B cell (primary cell): ENCODE measurements around the gene MDFI. TPM values are rescaled to one million over a fixed set of nuclear protein-coding genes. Genes with fewer than 3 reads are reported as not detected.

Experiments used
- ATAC-seq: fragments of 200-7000 bp; cut with Tn5 transposase; one replicate; pipeline ENCODE4 v1.10.0; 2021; ENCODE audit warnings: low read depth, mild to moderate bottlenecking, moderate number of reproducible peaks, moderate library complexity
- CTCF ChIA-PET: fragments of 350-600 bp; sonication (Branson Sonifier 250); formaldehyde crosslinking; loops from one replicate; lab custom pipeline; 2021; ENCODE audit warnings: antibody characterized with exemption, inconsistent platforms; lab: Charles Lee
- POLR2A ChIA-PET: fragments of 350-600 bp; sonication (Branson Sonifier 250); formaldehyde crosslinking; loops from one replicate; lab custom pipeline; 2021; ENCODE audit warnings: antibody characterized with exemption; lab: Charles Lee
- DNase-seq: peaks from one replicate; pipeline ENCODE4 v3.0.0; 2013
- H2AFZ ChIP-seq: 2 replicates; pipeline ENCODE4 v1.6.1; 2012; ENCODE audit warnings: mild to moderate bottlenecking, low read depth, low read length; ENCODE audit not compliant: insufficient read depth, poor library complexity, severe bottlenecking
- H3K27ac ChIP-seq, 2 donors: 1 replicate in 1 of 2; 2 replicates in 1 of 2; pipeline ENCODE4 v1.5.1; 2012 to 2013; ENCODE audit warnings: low read length in 2 of 2, mild to moderate bottlenecking in 2 of 2, moderate library complexity in 1 of 2
- H3K27me3 ChIP-seq, 4 experiments: fragments of 200-600 bp in 1 of 4; sonication (generic) in 1 of 4; replicated peaks in 1 of 4; 1 replicate in 2 of 4; 2 replicates in 2 of 4; pipeline versions ENCODE4 v1.6.1 to v1.7.0; 2013 to 2016; ENCODE audit warnings: low read length in 3 of 4, mild to moderate bottlenecking in 2 of 4, mixed read lengths in 1 of 4, moderate library complexity in 1 of 4; ENCODE audit not compliant: insufficient read depth in 4 of 4, control insufficient read depth in 3 of 4; ENCODE audit errors: control extremely low read depth in 1 of 4
- H3K36me3 ChIP-seq, 2 experiments: replicated peaks in 1 of 2; 1 replicate in 1 of 2; 2 replicates in 1 of 2; pipeline versions ENCODE4 v1.6.1 to v1.7.1; 2013; ENCODE audit warnings: low read length in 1 of 2; ENCODE audit not compliant: insufficient read depth in 2 of 2, control insufficient read depth in 1 of 2; ENCODE audit errors: control extremely low read depth in 1 of 2, extremely low read depth in 1 of 2
- H3K4me1 ChIP-seq, 2 donors: fragments of 200-600 bp in 1 of 2; sonication (generic) in 1 of 2; 1 replicate in 1 of 2; 2 replicates in 1 of 2; pipeline versions ENCODE4 v1.5.1 to v1.6.1; 2013 to 2017; ENCODE audit warnings: low read length in 2 of 2; ENCODE audit not compliant: control insufficient read depth in 2 of 2, insufficient read depth in 2 of 2
- H3K4me2 ChIP-seq: replicated peaks from 2 replicates; pipeline ENCODE3; 2012; ENCODE audit warnings: mild to moderate bottlenecking, low read depth, low read length; ENCODE audit not compliant: poor library complexity, severe bottlenecking
- H3K4me3 ChIP-seq, 5 experiments: fragments of 200-600 bp in 1 of 5; sonication (generic) in 1 of 5; 1 replicate in 3 of 5; 2 replicates in 2 of 5; pipeline versions ENCODE4 v1.5.1 to v1.7.0; 2011 to 2016; ENCODE audit warnings: low read length in 4 of 5, mild to moderate bottlenecking in 4 of 5, low read depth in 2 of 5, control low read depth in 1 of 5, moderate library complexity in 1 of 5; ENCODE audit not compliant: insufficient read depth in 1 of 5; ENCODE audit errors: control extremely low read depth in 1 of 5, extremely low read depth in 1 of 5
- H3K79me2 ChIP-seq: fragments of 200-600 bp; sonication (generic); one replicate; pipeline ENCODE4 v1.6.0; 2016; ENCODE audit warnings: low read length; ENCODE audit not compliant: control insufficient read depth, insufficient read depth
- H3K9ac ChIP-seq: fragments of 200-600 bp; sonication (generic); 2 replicates; pipeline ENCODE4 v1.6.1; 2017; ENCODE audit warnings: mild to moderate bottlenecking, low read length, moderate library complexity
- H3K9me3 ChIP-seq, 3 donors: one replicate each; pipeline versions ENCODE4 v1.6.1 to v1.7.1; 2013; ENCODE audit warnings: low read length in 2 of 3; ENCODE audit not compliant: control insufficient read depth in 2 of 3, insufficient read depth in 1 of 3; ENCODE audit errors: control extremely low read depth in 1 of 3
- H4K20me1 ChIP-seq: 2 replicates; pipeline ENCODE4 v1.6.0; 2012; ENCODE audit warnings: mild to moderate bottlenecking, low read length; ENCODE audit not compliant: insufficient read depth, control insufficient read depth, poor library complexity, severe bottlenecking
- H3K27ac Mint-ChIP-seq: one replicate; pipeline ENCODE4 v1.8.0; 2021; ENCODE audit warnings: mixed read lengths
- H3K27me3 Mint-ChIP-seq: one replicate; pipeline ENCODE4 v1.8.0; 2021; ENCODE audit warnings: mixed read lengths
- H3K4me1 Mint-ChIP-seq: one replicate; pipeline ENCODE4 v1.8.0; 2021; ENCODE audit warnings: mixed read lengths
- H3K4me3 Mint-ChIP-seq: one replicate; pipeline ENCODE4 v1.8.0; 2021; ENCODE audit warnings: mixed read lengths
- H3K9me3 Mint-ChIP-seq: one replicate; pipeline ENCODE4 v1.8.0; 2022; ENCODE audit warnings: mixed read lengths; ENCODE audit not compliant: insufficient read depth
- CTCF ChIP-seq: fragments of 200-600 bp; IDR thresholded peaks from one replicate; pipeline ENCODE4 v1.8.0; 2022; ENCODE audit warnings: antibody characterized with exemption, mild to moderate bottlenecking
- EZH2 ChIP-seq: IDR thresholded peaks from 2 replicates; pipeline ENCODE4 v1.6.1; 2012; ENCODE audit warnings: borderline replicate concordance, low read depth, mild to moderate bottlenecking, moderate library complexity, low read length; ENCODE audit not compliant: insufficient read depth, poor library complexity, severe bottlenecking
- WGBS: methylation state at CpG from one replicate; pipeline ENCODE4 v1.1.5; 2013; ENCODE audit warnings: missing lambda C conversion rate; ENCODE audit not compliant: insufficient coverage; 5-methylcytosine and 5-hydroxymethylcytosine counted together
- intact Hi-C: fragments of 100-400 bp; cut with micrococcal nuclease; formaldehyde crosslinking; loops from one replicate; pipeline ENCODE4 v1.10.0; 2022
- polyA plus RNA-seq: library from polyadenylated mRNA; depleted of rRNA; stranded (reverse); fragments of >200 nt; gene quantifications from 2 replicates; pipeline ENCODE4 v1.2.3, GENCODE V29; 2012
- total RNA-seq, 2 donors: library from RNA; stranded (reverse); fragments of 120-200 nt in 1 of 2; gene quantifications; 1 replicate in 1 of 2; 2 replicates in 1 of 2; pipeline versions ENCODE4 v1.2.3 to v1.2.4, GENCODE V29; 2013 to 2022

Gene MDFI
- total and polyA plus RNA-seq, 2 donors (not counting 1 experiment from before 2014, with no cell fraction given), result not detected

- ATAC-seq (no peak), DNase-seq (no peak)
- Histone ChIP-seq H3K4me1 (peaks cover 65 to 77% of the 10 kb centered on the region in 2 donors), H2AFZ (no peak overlapping the region), H3K27me3 (no peaks in the 10 kb centered on the region), H3K9ac (no peak overlapping the region), H4K20me1 (peaks cover 69% of the 10 kb centered on the region), H3K36me3 (peaks cover 0 to 58% of the 10 kb centered on the region in 2 experiments), H3K9me3 (peaks cover 0 to 7% (median 0%) of the 10 kb centered on the region in 3 donors), H3K27ac (peak overlapping the region; percentile 23 to 96), H3K4me2 (peak overlapping the region; percentile 53), H3K4me3 (no peak overlapping the region), H3K79me2 (peaks cover 95% of the 10 kb centered on the region)
- H3K4me3 Mint-ChIP-seq, result peak overlapping the region; percentile 42
- no peaks in the 10 kb centered on the region for H3K27me3 Mint-ChIP-seq
- CTCF ChIA-PET, result interaction anchor here (1.0 to 3.5 kb wide), 5 partner anchors 11 to 34 kb away, joined by 3 to 23 read pairs (median 10); partner anchors contain the start of gene TFEB
- peak overlapping the region; percentile 86 for H3K27ac Mint-ChIP-seq
- intact Hi-C loops, result loop anchor here (10.0 kb wide), 1 partner anchor 194 kb away; the partner anchor contains the start of gene USP49
- TF ChIP-seq EZH2, result no peak
- TF ChIP-seq CTCF, result no peak
- H3K9me3 Mint-ChIP-seq, result no peaks in the 10 kb centered on the region
- H3K4me1 Mint-ChIP-seq, result peaks cover 84% of the 10 kb centered on the region
- 91% methylated on average over 14 of the region's 20 CpGs for WGBS
- POLR2A ChIA-PET, result interaction anchor here (0.7 to 11.0 kb wide), 4 partner anchors 17 to 63 kb away, joined by 4 to 342 read pairs (median 7); partner anchors contain the start of gene TFEB
Observed at GRCh38 chr6:41700463-41701347, 62.4 kb downstream of the MDFI start.
